ENCODE data around the gene FAM78A.
"Not testable (repeated sequence)": the region's sequence is repeated elsewhere in the genome, so short reads cannot be mapped to it uniquely, and the experiment has no call there.

Gene FAM78A

DNA sequence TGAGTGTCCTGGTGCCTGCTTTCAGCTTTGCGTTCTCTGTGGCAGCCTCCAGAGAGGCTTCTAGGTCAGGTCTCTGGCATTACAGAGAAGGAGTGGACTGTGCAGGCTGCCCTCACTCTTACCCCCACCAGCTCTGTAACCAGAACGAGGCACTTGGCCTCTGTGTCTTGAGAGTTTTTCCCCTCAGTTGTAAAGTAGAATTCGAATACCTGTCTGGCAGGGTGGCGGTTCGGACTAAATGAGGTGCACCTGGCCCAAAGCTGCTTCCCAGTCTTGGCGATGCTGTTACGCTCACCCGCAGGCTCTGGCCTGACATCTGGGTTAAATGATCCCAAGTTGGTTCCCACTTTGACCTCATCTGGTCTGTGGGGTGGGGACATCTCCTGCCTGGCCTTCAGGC is 40.1 kb downstream of the FAM78A start:
- no peak for FAIRE-seq

DNA sequence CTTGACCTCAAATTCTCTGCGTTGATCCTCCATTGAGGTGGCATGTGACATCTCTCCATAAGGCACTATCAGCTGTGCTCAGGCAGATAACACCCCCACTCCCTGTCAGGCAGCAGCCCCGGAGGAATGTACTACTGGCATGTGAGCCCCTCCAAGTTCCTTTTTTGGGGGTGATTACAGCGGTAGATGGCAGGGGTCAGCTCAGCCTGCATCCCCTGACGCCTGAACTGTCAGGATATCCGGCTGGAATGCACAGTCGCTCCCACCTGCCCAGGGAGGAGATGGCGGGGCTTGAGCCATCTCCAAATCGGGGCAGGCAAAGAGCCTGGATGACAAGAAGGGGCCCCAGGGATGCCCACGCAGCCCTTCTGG is 40.8 kb downstream of the FAM78A start:
- FAIRE-seq: no peak

DNA sequence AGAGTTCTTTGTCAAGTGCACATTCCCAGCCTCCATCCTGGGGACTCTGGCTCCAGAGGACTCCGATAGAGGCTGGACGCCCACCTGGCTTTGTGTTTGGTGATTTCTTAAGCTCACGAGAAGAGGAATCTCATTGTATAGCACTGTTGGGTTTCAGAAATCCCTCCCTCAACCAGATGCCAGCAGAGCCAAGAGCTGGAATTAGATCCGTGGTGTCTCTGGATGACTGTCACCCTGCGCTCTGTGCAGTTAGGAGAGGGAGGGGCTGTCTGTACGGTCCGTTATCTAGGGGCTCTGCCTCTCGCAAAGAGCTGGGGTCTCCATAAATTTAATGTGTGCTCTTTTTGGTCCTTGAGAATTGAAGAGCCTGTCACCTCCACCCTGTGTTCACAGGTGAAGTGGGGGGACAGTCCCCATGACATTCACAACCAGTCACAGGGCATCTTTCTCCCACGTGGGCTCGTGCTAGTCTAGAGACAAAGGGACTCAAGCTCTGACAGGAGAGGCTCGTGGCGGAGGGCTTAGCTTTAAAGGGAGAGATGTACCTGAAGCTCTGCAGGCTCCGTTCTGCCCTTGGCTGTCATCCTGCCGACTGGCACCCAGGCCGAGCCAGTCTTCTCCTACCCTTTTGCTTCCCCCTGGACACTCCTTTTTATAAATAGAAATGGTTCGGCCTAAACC is 41.4 kb downstream of the FAM78A start:
- FAIRE-seq: no peak

DNA sequence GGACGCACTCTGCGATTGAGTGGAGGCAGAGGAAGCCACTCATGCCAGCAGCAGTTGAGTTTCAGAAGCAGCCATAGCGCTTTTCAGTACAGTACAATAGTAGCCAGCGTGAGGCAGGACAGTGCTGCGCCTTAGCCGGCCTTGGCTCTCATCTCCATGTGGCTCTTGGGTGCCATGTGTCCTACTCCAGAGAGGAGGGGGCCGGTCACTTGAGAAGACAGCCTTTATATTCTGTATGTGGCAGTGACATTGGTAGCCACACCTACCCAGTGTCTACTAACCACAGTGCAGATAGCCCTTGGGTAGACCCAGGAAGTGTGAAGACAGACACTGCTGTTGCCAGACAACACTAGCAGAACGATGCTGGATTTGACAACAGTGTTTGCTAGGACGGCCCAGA is 42.3 kb downstream of the FAM78A start:
- FAIRE-seq: no peak

DNA sequence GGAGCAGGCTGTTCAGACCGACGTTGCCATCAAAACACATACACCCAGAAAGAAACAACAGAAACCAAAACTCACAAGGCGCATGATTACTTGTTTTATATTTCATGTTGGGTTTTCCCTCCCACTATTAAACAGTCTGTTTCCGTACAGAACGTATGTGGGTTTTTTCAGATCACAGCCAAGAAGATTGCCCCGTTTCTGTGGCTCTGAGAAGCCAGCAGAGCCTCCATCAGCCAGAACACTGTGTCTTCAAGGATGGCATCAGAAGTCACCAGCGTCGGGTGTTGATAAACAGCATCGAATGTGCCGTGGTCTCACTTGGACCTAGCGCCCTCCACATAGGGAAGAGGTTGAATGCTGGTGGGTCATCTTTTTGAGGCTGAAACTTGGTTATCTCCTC is 42.8 kb downstream of the FAM78A start:
- no peak for FAIRE-seq

DNA sequence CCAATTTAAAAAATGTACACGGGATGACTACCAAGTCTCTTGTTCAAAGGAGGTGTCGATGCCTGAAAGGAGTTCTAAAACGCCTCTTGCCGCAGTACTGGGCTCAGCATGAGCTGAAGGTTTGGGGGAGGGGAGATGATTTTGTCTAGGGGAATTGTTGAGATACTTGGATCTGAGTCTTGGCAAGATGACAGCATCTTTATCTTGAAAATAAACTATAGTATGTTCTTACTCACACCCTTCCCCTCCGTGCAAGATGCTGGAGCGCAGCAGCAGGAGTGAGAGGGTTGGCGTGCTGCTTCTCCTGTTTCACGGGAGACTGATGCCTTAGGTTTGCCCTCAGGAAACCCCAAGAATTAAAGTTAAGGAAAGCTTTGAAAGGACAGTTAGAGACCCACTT is 47.3 kb downstream of the FAM78A start:
- no peak for FAIRE-seq

DNA sequence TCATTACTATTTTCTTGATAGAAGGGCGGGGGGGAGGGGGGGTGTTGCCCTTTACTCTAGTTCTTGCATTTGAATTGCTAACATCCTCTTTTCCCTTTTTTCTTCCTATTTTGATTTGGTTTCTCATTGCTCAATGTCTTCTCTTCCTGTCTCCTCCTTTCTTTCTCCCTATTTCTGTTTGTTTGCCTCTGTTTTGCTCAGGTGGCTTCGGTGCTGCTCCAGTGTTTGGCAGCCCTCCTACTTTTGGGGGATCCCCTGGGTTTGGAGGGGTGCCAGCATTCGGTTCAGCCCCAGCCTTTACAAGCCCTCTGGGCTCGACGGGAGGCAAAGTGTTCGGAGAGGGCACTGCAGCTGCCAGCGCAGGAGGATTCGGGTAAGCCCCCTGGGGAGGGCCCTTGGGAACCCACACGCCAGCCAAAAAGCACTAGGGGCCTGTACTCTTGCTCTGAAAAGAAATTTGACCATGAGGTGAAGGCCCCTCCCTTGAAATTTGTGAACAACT is 48.3 kb downstream of the FAM78A start:
- FAIRE-seq: no peak

DNA sequence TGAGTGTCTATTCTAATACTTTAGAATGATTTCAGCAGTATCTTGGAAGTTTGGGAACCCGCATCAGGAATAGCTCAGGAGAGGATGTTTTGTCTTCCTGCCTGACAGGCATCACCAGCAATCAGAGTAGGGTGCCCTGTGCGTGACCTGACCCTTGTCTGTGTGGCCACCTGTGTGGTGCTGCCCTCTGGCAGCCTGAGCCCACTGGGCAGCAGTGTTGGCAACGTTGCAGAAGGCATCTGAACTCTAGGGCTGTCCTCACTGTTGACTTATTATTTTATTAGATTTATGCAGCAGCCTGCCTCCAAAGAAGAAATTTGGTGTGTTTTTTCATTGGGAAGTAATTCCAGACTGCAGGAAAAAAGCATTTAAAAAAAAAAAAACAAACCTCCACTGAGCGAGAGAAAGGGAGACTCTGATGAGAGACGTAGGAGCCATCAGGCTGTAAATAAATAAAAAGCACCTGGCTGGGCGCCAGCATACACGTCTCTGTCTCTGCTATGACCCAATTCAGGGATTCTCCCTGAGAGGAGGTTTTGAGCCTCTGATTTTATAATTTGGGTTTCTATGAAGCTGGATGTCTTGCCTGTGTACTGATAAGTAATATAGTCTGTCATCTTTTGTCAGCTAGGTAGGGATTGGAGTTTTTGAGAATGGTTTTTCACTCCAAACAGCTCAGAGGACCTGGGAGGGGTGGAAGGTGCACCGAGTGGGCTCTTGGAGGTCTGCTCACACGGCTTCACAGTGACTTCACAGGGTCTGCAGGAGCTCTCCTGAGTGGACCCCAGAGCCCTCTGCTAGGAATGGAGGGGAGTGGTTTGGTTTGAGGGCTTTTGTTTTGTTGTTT is 49.0 kb downstream of the FAM78A start:
- no peak for FAIRE-seq

DNA sequence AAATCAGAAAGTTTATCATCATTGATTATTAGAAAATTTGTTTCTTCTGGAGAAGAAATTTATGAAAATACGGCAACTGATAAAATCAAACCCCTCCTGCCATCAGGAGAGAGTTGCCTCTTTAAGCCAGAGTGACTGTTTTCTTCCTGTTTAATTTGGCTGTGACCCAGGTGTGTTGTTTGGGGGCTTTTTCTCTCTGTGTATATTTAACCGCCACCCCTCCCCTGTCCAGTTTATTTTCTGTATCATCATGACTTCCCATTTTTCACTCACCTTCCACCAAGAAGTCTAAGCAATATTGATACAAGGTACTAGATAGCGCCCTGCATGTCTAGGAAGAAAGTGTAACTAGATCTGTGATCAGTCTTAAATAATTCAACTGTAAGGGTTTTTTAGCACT is 50.1 kb downstream of the FAM78A start:
- FAIRE-seq: no peak

DNA sequence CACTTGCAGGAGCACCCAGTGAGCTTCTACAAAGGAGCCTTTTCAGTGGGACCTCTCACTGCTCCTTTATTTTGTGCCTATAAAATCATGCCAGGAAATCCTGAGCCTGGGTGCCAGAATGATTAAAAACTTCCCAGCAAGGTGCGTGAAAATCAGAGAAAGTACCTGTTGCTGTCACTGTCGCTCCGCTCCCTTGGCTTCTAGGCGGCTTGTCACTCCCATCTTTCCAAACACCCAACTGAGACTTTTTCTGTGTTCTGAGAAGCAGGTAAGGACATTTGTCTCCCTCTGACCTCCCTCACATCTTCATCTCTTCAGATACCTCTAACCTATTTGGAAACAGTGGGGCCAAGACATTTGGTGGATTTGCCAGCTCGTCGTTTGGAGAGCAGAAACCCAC is 53.9 kb downstream of the FAM78A start:
- no peak for FAIRE-seq

DNA sequence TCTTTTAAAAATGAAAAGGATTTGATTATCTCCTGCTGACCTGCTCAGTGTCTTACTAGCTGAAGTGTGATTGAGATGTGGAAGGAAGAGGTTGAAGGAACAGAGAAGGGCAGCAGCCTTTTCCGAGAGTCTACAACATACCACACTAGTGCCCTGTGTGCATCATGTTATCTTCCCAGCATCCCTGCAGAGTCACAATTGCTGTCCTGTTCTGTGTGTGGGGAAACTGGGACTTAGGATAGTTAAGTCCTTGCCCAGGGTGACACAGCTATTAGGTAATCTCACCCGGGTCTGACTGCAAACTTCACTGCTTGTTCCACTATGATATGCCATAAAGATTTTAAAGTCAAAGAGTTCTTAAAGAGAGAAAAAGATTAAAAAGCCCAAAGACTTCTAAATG is 55.8 kb downstream of the FAM78A start:
- FAIRE-seq: no peak

DNA sequence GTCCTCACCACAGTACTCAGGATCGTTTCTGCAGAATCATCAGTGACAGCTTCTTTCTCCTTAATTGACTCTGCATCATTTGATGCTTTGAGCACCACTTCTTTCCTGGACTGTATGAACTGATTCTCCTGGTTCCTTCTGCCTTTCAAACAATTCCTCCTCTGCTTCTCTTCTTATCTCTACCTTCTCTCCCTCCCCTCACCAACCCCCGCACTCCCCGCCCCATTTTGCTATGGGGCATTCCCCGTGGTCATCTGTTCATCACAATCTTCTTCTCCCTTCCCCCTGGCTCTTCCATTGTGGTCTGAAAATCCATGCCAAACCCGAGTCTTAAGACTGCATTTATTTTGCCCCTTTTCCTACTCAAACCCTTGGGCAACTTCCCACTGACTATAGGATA is 57.9 kb downstream of the FAM78A start:
- FAIRE-seq: no peak

DNA sequence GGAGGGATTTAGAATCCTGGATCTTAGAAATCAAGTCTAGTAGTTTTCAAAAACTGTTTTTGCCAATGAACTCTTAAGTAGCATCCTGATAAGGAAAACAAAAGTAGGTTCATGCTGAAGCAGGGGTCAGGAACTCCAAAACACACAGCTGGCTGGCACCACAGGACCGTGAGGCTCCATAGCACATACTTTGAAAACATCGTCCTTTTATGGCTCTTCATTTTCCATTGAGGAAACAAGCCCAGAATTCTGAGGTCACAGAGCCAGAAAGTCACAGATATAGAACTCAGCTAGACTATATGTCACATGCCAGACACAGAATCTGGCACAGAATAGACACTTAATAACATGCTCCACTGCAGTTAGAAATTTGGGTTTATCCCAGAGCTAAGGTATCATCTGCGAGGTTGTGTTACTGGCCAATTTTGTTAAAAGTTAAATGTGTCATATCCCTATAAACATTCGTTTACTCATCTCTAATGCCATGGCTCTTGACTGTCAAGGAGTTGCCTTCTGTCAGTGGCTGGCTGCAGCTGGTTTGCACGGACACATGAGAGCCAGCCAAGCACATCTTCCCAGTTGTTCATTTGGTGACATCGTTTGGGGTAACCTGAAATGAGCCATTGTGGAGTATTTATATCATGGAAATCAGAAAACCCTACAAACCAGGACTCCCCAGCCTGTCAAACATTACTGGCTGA is 58.8 kb downstream of the FAM78A start:
- no peak for FAIRE-seq

DNA sequence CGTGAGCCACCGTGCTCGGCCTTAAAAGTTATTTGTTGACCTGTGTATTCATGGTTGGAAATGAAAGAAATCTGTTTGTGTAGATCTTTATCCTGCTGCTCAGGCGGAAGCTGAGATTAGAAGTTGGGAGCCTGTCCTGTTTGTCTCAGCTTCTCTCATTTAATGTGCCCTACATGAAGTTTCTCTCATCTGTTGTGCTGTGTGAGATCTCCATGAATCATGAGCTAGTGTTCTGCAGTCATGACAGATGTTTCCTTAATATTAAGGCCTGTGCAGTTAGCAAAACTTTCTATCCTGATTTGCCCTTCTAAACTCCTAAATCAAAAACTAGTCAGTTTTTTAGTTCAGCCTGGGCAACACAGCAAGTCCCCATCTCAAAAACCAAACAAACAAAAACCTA is 59.5 kb downstream of the FAM78A start:
- FAIRE-seq: no peak

DNA sequence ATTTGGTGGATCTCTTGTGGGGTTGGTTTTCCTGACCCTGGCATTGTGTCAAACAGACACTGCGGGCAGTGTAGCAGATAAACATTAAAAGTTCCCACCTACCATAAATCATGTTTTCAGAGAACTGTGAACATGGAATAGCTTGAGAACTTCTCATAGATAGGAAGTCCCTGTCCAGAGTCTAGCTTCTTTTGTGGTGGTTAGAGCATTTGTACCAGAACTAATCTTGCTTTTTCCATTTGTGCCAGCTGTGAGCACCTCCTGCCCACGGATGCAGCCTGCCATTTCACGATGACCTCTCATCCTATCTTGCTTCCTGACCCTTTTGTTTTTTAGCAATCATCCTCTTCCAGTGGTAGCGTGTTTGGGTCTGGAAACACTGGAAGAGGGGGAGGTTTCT is 61.4 kb downstream of the FAM78A start:
- no peak for FAIRE-seq

DNA sequence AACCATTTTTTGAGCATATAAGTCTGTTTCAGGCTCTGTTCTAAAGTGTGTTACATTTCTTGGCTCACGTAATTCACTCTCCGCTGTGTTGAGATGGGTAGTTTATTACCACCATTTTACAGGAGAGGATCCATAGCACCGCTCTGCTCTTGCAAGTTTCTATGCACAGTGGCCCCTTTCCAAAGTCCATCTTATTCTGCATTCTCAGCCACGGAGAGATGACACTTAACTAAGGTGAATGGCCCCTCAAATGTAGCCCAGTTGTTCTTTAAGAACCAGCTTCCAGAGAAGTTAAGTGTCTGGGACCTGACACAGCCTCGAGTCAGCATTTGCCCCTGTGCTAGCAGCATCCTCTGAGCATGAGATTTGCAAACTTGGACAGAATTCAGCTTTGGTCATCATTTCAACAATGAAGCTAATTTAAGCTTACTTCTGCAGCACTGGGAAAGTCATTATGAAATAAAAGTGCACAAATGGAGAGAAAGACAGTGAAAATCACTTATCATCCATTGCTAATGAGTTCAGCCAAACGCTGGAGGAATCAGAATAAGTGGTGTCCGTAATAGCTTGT is 61.9 kb downstream of the FAM78A start:
- no peak for FAIRE-seq

DNA sequence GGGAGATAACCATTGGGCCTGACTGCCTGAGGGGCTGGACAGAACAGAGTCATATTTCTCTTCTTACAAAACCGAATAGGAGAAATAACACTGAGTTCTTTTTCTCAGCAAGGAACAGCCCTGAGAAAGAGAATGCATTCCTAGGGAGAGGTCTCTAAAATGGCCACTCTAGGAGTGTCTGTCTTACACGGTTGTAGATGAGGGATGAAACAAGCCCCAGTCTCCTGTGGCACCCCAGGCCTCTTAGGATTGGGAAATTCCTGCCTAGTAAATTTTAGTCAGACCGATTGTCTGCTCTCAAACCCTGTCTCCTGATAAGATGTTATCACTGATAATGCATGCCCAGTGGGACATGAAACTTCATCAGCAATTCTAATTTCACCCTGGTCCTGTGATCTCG is 64.4 kb downstream of the FAM78A start:
- not testable (repeated sequence) for FAIRE-seq

Measured in islet of Langerhans (tissue), 1 donor.